GM19324 (cell line): ENCODE data around the gene PTK7.

ENCODE experiments used
- ATAC-seq: cut with Tn5 transposase; IDR thresholded peaks from one replicate; pipeline ENCODE4 v1.9.1; 2021; ENCODE audit warnings: mild to moderate bottlenecking, moderate library complexity; ENCODE audit not compliant: unreplicated experiment, low FRiP score

PTK7 gene

DNA sequence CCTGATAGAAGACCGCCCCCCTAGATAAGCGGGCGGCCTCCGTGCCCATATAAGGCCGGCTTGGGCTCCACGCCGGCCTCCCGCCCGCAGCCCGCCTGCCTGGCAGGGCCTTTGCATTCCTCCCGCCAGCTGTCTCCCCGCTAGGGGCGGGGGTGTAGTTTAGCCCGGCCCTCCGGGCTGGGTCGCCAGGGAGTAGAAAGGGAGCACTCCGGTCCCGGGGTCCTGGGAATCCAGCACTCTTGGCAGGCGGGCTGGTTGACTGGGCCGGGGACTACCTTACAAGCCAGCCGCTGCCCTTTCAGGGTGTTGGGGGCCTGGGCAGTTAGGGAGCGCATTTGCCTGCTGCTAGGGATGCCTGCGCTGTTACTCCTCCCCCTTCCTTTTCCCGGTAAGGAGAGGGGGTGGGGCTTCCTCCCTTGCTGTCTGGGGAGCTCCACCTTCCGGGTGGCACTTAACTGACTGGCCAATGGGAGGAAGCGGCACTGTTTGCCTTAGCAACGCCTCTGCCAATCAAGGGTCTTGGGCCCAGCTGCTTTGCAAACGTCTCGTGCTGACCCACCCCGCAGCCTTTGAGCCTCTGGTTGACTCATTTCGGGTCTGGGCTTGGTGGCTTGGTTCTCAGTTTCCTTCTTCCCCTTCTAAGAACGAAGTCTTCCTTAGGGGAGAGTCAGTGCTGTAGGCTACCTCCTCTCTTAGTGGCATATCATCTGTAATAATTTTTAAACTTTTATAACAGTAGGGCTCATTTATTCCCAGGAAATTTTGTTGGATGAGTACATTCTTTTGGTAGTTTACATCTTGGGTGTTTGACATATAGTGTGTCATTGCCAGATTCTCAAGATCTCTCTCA is 98.4 kb downstream of the PTK7 start:
- peak; percentile 76 for ATAC-seq

DNA sequence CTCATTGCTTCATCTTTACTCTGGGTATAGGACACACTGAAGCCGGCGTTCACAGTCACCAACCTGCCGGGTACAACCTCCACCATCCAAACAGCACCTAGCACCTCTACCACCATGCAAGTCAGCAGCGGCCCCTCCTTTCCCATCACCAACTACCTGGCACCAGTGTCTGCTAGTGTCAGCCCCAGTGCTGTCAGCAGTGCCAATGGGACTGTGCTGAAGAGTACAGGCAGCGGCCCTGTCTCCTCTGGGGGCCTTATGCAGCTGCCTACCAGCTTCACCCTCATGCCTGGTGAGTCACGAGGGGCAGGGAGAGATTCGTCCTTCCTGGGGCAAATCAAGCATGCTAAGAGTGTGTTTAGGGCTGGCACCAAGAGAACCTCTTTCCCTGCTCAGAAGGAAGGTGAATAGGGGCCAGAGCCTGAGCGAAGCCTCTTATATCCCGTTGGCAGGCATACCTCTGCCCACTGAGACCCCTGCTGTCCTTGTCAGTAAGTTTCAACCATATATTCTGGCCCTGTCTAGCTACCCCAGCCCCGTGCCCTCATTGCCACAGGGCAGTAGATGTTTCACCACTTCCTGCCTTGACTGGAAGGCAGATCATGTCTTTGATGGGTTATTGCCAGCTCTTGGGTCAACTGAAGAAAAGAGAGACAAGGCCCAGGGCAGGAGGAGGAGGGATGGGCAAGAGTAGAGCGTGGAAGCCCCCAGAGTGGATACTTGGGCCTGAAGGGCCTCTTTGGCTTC is 99.7 kb downstream of the PTK7 start:
- no peak for ATAC-seq

DNA sequence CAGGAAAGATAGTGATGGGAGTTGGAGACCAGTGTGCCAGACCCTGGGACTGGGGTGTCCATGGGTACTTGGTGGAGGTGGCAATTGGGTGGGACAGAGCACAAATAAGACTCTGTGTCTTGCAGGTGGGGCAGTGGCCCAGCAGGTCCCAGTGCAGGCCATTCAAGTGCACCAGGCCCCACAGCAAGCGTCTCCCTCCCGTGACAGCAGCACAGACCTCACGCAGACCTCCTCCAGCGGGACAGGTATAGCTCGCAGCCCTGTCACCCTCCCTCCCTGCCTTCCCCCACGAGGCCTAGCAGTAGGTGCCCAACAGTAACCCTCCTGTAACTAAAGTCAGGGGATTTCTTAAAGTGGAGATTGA is 100.3 kb downstream of the PTK7 start:
- ATAC-seq = no peak

DNA sequence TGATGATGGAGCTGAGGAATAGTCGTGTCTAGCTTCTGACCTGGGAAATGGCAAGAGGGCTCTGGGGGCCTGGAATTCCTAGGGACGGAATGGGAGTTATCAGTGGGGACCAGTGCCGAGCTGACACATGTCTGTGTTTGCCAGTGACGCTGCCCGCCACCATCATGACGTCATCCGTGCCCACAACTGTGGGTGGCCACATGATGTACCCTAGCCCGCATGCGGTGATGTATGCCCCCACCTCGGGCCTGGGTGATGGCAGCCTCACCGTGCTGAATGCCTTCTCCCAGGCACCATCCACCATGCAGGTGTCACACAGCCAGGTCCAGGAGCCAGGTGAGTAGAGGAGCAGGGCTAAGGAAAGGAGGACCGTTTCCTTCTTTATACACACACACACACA is 102.0 kb downstream of the PTK7 start:
- ATAC-seq = no peak

DNA sequence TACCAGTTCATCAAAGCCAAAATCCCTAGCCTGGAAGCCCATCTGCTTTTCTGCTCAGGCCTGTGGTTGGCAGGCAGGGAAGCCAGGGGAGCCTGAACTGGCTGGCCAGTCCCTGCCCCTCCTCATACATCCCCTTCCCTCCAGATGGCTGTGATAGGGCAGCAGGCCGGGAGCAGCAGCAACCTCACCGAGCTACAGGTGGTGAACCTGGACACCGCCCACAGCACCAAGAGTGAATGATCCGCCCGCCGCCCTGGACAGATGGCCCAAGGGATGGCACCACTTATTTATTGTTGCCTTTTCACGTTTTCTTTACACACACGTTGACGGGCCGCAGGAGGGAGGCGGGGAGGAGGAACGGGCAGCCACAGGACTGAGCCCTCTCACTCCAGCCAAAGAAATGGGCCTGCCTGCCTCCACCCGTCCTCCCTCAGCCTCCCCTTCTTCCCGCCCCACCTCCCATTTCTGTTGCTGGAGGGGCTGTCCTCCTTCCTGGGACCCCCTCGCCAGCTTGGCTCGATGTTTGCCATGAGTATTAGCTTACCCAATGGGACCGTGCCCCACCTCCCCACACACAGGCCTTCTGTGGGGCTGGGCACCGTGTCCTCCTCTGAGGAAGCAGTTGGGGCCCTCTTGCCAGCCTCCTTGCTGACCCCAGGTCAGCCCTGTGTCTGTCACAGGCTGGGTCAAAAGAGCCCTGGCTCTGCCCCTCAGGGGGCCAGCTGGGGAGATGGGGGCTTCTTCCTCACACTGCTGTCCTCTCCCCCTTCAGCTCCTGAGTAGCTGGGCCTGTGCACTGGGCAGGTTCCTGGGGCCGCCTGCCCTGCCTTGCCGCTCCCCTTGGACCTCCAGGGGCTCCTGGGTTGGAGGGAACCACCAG is 103.1 kb downstream of the PTK7 start:
- ATAC-seq = no peak

DNA sequence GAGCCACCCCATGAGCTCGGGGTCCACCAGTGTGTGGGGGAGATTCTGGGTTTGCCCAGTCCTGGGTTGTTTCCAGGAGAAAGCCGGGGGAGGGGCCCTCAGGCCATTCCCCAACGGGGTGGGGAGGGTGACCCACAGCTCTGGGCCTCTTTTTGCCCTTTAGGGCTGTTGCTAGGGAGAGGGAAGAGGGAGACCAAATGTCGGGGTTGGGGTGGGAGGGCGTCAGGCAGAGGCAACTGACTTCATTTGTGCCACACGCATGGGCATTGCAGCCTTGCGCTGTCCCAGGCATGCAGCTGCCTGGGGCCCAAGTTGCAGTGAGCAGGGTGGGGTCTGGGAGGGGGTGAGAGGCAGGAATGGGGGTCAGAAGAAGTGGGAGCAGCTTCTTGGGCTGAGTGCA is 103.9 kb downstream of the PTK7 start:
- no peak for ATAC-seq

DNA sequence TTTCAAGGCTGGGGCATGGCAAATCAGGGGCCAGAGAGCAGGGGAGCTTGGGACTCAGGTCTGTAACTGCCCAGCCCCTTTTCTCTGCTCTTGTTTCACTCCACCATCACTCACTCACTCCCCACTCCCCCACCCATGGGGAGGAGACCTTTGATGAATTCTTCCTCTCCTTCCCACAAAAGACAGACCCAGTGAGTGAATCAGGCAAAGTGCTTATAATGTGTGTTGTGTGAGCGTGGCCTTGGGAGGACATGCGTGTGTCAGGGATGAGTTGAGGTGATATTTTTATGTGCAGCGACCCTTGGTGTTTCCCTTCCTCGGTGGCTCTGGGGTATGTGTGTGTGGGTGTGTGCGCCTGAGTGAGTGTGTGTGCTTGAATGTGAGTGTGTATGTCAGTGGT is 104.9 kb downstream of the PTK7 start:
- no peak for ATAC-seq

DNA sequence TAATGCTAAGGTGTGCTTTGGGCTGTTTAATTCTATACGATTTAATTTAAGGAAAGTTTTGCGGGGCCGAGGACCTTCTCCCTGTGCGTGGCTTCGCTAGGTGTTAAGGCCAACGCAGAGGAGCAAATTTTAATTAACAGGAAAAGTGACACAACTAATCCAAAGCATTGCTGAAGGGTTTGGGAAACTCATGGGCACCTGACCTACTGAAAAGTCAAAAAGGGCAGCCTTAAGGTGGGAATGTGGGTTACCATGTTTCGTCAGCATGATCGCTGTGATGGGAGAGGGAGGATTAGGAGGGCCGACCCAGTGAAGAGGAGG is 105.5 kb downstream of the PTK7 start:
- ATAC-seq = no peak

DNA sequence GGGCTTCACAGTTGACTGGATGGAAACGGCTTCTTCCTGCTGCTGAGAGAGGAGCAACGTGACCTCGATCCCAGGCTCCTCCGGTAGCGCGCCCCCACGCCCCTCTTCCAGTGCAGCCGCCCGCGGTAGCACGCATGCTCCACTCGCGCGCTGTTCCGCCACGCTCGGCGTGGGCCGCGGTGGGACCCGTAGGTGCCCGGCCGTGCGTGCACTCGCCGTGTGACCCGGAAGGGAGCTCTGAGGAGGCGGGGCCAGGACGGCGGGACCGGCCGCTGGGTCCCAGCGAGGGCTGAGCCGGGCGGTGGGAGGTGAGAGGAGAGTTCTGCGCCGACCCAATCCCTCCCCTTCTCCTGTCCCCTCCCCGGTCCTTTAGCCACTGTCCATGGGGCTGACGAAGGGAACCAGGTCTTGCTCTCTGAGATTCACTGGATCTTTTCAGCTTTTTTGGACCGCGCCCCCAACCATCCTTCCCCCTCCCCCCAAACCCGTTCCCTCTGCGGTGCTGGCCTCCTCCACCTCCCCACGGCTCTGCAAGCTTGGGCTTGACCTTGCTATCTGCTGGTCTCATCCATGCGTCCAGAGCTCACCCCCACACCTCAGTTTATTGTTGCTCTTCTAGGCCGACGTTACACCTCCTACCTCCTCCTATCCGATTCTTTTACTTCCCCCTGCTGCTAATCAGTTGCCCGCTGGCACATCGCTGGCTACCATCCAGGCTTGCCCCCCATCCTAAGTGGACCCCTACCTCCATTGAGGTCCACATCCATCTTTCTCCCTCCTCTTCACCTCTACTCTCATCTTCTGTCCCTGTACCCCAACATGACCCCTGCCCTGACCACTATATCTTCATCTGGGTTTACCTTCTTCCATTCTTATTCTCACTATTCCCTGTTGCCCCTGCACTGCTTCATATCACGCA is 106.1 kb downstream of the PTK7 start, which contains the start of gene CUL9:
Gene CUL9, plus strand, starts transcription at position 255 of the 919 bp plus-strand sequence. CDS start 2,115 bp downstream, outside the sequence.
- ATAC-seq = peak; percentile 87

DNA sequence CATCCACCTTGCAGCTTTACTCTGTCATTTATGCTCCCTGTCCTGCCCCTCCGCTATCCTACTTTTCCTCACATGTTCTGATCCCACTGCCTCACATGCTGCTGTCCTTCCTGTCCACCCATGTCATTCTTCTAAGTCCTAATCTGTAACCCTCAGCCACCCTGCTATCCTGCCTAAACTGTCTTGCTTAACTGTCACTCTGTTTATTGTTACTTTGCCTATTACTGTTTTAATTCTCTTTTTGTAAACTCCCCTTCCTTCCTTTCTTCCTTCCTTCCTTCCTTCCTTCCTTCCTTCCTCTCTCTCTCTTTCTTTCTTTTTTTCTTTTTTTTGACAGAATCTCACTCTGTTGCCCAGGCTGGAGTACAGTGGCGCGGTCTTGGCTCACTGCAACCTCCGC is 107.3 kb downstream of the PTK7 start:
- no peak for ATAC-seq

DNA sequence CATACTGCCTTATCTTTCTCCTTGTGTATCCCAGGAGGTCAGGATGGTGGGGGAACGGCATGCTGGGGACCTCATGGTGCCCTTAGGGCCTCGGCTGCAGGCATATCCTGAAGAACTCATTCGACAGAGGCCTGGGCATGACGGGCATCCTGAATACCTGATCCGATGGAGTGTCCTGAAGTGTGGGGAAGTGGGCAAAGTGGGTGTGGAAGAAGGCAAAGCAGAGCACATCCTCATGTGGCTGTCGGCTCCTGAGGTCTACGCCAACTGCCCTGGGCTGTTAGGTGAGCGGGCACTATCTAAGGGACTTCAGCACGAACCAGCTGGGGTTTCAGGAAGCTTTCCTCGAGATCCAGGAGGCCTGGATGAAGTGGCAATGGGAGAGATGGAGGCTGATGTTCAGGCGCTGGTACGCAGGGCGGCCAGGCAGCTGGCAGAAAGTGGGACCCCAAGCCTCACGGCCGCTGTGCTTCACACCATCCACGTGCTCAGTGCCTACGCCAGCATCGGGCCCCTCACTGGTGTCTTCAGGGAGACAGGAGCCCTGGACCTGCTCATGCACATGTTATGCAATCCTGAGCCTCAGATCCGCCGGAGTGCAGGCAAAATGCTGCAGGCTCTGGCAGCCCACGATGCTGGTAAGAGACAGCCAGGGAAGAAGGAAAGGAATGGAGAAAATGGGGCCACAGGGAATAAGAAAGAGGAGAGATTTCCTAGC is 108.3 kb downstream of the PTK7 start:
- no peak for ATAC-seq

DNA sequence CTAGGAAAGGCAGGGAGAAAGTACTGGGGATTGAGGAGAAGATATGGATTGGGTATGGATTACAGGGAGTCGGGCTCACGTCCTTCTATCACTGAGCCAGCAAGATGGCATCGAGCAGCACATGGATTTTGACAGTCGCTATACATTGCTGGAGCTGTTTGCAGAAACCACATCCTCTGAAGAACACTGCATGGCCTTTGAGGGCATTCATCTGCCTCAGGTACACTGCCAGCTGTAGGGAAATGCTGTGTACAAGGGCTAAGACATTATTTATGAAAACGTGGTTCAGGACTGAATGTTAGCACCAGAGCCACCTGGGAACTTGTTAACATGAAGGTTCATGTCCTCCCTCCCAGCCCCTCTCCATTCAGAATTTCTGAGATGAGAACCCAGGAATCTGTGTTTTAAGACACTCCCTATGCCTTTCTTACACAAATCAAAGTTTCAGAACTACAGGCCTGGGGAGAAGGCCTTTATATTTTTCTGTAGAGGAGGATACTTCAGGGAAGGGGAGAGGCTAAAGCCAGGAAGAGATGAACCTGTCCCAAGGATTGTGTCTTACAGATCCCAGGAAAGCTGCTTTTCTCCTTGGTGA is 109.4 kb downstream of the PTK7 start:
- no peak for ATAC-seq

DNA sequence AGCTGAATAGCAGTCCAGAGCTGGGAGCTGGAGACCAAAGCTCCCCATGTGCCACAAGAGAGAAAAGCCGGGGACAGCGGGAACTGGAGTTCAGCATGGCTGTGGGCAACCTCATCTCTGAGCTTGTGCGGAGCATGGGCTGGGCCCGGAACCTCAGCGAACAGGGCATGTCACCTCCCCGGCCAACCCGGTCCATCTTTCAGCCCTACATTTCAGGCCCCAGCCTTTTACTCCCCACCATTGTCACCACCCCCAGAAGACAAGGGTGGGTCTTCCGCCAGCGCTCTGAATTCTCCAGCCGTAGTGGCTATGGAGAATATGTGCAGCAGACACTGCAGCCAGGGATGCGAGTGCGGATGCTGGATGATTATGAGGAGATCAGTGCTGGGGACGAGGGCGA is 109.9 kb downstream of the PTK7 start:
- ATAC-seq = no peak

DNA sequence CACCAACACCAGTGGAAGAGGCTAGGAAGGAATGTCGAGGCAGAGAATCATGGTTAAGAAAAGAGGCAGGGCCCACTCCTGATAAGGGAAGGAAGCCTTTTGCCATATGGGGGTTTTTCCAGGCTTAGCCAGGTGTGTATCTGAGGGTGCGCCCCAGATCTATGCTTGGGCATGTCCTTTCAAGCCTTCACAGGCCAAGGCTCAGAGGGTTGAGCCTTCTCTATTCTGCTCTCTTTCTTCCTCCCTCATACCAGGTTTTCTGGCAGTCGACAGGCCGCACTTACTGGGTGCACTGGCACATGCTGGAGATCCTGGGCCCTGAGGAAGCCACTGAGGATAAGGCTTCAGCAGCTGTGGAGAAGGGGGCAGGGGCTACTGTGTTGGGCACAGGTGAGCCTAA is 110.6 kb downstream of the PTK7 start:
- no peak for ATAC-seq

DNA sequence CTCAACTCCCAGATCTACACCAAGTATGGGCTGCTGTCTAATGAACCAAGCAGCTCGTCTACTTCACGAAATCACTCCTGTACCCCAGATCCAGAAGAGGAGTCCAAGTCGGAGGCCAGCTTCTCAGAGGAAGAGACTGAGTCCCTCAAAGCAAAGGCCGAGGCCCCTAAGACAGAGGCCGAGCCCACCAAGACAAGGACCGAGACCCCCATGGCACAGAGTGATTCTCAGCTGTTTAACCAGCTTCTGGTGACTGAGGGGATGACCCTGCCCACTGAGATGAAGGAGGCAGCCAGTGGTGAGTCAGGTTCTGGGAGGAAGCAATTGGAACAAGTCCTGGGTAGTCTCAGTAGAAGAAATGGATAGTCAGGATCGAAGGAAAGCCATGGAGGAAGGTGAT is 111.7 kb downstream of the PTK7 start:
- no peak for ATAC-seq

DNA sequence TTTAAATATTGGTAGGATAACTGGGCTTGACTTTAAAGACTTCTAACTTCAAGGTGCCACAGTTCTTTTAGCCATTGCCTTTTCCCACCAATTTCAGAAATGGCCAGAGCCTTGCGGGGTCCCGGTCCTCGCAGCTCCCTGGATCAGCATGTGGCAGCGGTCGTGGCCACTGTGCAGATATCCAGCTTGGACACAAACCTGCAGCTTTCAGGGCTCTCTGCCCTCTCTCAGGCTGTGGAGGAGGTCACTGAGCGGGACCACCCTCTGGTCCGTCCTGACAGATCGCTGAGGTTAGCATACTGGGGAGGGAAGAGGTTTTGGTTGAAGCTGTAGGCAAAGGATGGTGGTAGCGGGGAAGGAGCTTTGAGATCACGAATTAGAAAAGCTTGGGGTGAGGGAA is 112.3 kb downstream of the PTK7 start:
- ATAC-seq = no peak

DNA sequence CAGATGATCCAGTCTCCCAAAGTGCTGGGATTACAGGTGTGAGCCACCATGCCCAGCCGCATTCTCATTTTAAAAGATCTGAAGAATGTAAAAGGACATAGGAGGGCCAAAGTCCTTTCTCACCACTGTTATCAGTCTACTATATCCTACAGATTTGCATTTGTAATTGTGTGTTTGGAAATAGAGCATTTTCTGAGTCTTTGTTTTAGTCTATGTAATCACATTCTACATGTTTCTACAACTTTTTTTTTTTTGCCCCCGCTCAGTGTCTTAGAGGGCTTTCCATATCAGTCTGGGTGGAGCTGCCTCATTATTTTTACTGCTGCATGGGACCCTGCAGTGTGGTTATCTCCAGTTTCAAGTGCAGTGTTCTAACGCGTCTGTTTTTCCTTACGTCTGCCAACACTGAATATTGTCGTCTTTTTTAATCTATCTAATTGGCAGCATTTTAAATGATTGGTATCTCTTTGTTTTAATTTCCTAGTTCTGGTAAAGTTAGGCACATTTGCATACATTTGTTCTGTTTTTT is 113.7 kb downstream of the PTK7 start:
- ATAC-seq = no peak

DNA sequence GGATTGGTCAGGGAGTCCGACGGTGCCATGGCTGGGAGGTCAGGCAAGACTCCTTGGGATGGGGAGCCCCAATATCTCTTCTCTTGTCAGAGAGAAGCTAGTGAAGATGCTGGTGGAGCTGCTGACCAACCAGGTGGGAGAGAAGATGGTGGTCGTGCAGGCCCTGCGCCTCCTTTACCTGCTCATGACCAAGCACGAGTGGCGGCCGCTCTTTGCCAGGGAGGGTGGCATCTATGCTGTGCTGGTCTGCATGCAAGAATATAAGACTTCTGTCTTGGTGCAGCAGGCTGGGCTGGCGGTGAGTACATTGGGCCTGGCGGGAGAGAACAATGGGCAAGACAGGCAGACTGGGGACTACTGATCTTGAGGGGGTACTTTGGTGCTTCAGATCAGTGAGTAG is 116.8 kb downstream of the PTK7 start:
- no peak for ATAC-seq

DNA sequence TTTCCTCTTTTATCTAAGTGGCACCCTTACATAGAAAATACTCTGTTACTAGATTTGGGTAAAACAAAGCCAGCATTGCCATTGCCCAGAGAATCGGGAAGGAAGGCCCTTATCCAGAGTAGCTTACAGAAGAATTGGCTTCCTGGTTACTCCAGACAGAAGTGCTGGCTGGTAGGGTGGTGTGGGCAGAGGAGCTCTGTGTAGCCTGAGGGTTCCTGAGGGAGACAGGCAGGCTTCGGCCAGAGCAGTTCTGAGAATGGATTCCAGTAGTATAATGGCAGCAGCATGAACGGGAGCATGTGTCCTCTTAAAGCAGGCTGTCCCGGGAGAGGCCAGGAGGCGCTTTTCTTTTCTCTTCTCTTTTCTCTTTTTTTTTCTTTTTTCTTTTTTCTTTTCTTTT is 117.8 kb downstream of the PTK7 start:
- ATAC-seq = no peak
